K562 (cell line): ENCODE results near the gene SEPTIN12. TPM values are rescaled to one million over a fixed set of nuclear protein-coding genes. Genes with fewer than 3 reads are reported as not detected.

Source experiments
- ATAC-seq: fragments of 200-7000 bp; cut with Tn5 transposase; 3 replicates; pipeline ENCODE4 v1.9.1; 2020; ENCODE audit warnings: moderate library complexity
- BruUV-seq: library from RNA; stranded (reverse); fragments of 400-500 nt; replicated peaks from 2 replicates; lab custom pipeline; 2021; lab: Mats Ljungman, UMichigan
- CTCF ChIA-PET: fragments of 300-600 bp; formaldehyde crosslinking; extraction: SDS; loops from one replicate; lab custom pipeline; 2021; ENCODE audit warnings: low intra/inter-chr PET ratio; lab: Yijun Ruan, JAX
- POLR2A ChIA-PET: fragments of 300-600, 350-650 bp; sonication (Branson Sonifier 250); formaldehyde crosslinking; extraction: SDS; loops from one replicate; lab custom pipeline; 2021; ENCODE audit warnings: antibody characterized with exemption, inconsistent platforms; lab: Yijun Ruan, JAX
- DNase-seq, 4 experiments: peaks; one replicate each; pipeline versions ENCODE4 v3.0.0 to v3.0.0-alpha.2; 2011 to 2018; ENCODE audit warnings: low spot score in 3 of 4, mixed read lengths in 3 of 4; ENCODE audit errors: extremely low read depth in 1 of 4
- FAIRE-seq: peaks from 2 replicates; lab custom pipeline; 2011; peaks lifted over from hg19 to GRCh38; lab: Jason Lieb, UNC
- H2AFZ ChIP-seq: 2 replicates; pipeline ENCODE4 v1.6.0; 2011; ENCODE audit warnings: low read depth, low read length, control low read depth, inconsistent platforms
- H3K27ac ChIP-seq: fragments of 200-600 bp; 3 replicates; pipeline ENCODE4 v1.8.0; 2011; ENCODE audit warnings: low read depth, mild to moderate bottlenecking, control low read depth, inconsistent platforms, low read length, moderate library complexity, mixed read lengths; ENCODE audit errors: extremely low read depth
- H3K27me3 ChIP-seq, 2 experiments: fragments of 300-600 bp in 1 of 2; 2 replicates in 1 of 2; 3 replicates in 1 of 2; pipeline versions ENCODE4 v1.6.0 to v1.8.0; 2011; ENCODE audit warnings: inconsistent platforms in 2 of 2, low read length in 2 of 2, mild to moderate bottlenecking in 1 of 2, mixed read lengths in 1 of 2, moderate library complexity in 1 of 2; ENCODE audit not compliant: control insufficient read depth in 2 of 2, insufficient read depth in 2 of 2
- H3K36me3 ChIP-seq: fragments of 300-600 bp; 3 replicates; pipeline ENCODE4 v1.8.0; 2011; ENCODE audit warnings: mild to moderate bottlenecking, low read length, inconsistent platforms; ENCODE audit not compliant: control insufficient read depth, insufficient read depth
- H3K4me1 ChIP-seq, 2 experiments: fragments of 200-600 bp in 1 of 2; replicated peaks in 1 of 2; 2 replicates in 1 of 2; 3 replicates in 1 of 2; pipeline versions ENCODE4 v1.5.1 to v1.8.0; 2011; ENCODE audit warnings: inconsistent platforms in 2 of 2, low read length in 2 of 2, mild to moderate bottlenecking in 1 of 2, mixed read lengths in 1 of 2, moderate library complexity in 1 of 2; ENCODE audit not compliant: control insufficient read depth in 2 of 2, insufficient read depth in 2 of 2
- H3K4me2 ChIP-seq: 2 replicates; pipeline ENCODE4 v1.6.1; 2011; ENCODE audit warnings: low read length, control low read depth, inconsistent platforms, mixed read lengths; ENCODE audit not compliant: insufficient read depth
- H3K4me3 ChIP-seq: fragments of 200-600 bp; sonication (generic), shearing (Covaris generic); 2 replicates; pipeline ENCODE4 v1.5.1; 2016; ENCODE audit warnings: control low read depth, inconsistent platforms
- H3K79me2 ChIP-seq: fragments of 200-600 bp; 3 replicates; pipeline ENCODE4 v1.8.0; 2011; ENCODE audit warnings: low read length, inconsistent platforms; ENCODE audit not compliant: control insufficient read depth, insufficient read depth
- H3K9ac ChIP-seq, 2 experiments: 2 replicates each; pipeline versions ENCODE4 v1.6.0 to v1.6.1; 2011; ENCODE audit warnings: low read depth in 2 of 2, low read length in 2 of 2, control low read depth in 1 of 2, inconsistent platforms in 1 of 2, mild to moderate bottlenecking in 1 of 2, mixed read lengths in 1 of 2; ENCODE audit not compliant: insufficient read depth in 1 of 2
- H3K9me1 ChIP-seq: one replicate; pipeline ENCODE4 v1.6.0; 2011; ENCODE audit warnings: inconsistent platforms, mild to moderate bottlenecking, low read length, moderate library complexity; ENCODE audit not compliant: control insufficient read depth, insufficient read depth
- H3K9me3 ChIP-seq: replicated peaks from 2 replicates; pipeline ENCODE4 v1.5.1; 2011; ENCODE audit warnings: low read depth, low read length, inconsistent platforms; ENCODE audit not compliant: control insufficient read depth, insufficient read depth
- H4K20me1 ChIP-seq: replicated peaks from 2 replicates; pipeline ENCODE4 v1.6.1; 2011; ENCODE audit warnings: low read length, inconsistent platforms, mixed read lengths; ENCODE audit not compliant: control insufficient read depth, insufficient read depth
- KDM5B ChIP-seq: fragments of 200-600 bp; sonication (generic); IDR thresholded peaks from 2 replicates; pipeline ENCODE4 v1.6.1; 2012; ENCODE audit warnings: low read depth, mild to moderate bottlenecking, moderate library complexity, low read length, control low read depth, inconsistent platforms; ENCODE audit not compliant: insufficient replicate concordance
- POLR2G ChIP-seq: fragments of 200-400 bp; formaldehyde crosslinking; IDR thresholded peaks from 2 replicates; pipeline ENCODE4 v1.6.1; 2017; ENCODE audit warnings: low read depth, mild to moderate bottlenecking, antibody characterized with exemption, low read length, moderate library complexity
- WGBS: fragments of 100-300 bp; shearing (Covaris generic); methylation state at CpG from one replicate; pipeline ENCODE4 v1.1.6; 2016; ENCODE audit warnings: low coverage, mixed read lengths; ENCODE audit not compliant: insufficient coverage; ENCODE audit errors: missing lambda C conversion rate; 5-methylcytosine and 5-hydroxymethylcytosine counted together
- in situ Hi-C: fragments of 300-500 bp; cut with MboI; formaldehyde crosslinking; loops from 4 replicates; pipeline ENCODE4 v1.15.0; 2018; ENCODE audit warnings: inconsistent platforms, mixed read lengths
- intact Hi-C: fragments of 100-400 bp; cut with micrococcal nuclease; formaldehyde crosslinking; loops from 2 replicates; pipeline ENCODE4 v1.14.2; 2022
- polyA plus RNA-seq, 8 experiments: library from polyadenylated mRNA; depleted of rRNA in 4 of 8; stranded (reverse) in 5 of 8; unstranded in 3 of 8; fragments of >200 nt; fragmentation: Nextera tagmentation in 2 of 8; fragmentation: Illumina TruSeq in 1 of 8; extraction: Ambion mirVana in 2 of 8; extraction: Trizol in 1 of 8; gene quantifications; 2 replicates each; pipeline versions ENCODE4 v1.2.1 to v1.2.3, GENCODE V29; 2011 to 2014; ENCODE audit warnings: inconsistent platforms in 1 of 8, missing spikeins in 1 of 8
- total RNA-seq, 7 experiments: library from RNA; depleted of rRNA in 6 of 7; stranded (reverse); fragments of >200 nt in 6 of 7; fragmentation: Illumina TruSeq in 2 of 7; extraction: Trizol in 2 of 7; gene quantifications; 2 replicates each; pipeline versions ENCODE4 v1.2.1 to v1.2.3, GENCODE V29; 2011 to 2021; ENCODE audit warnings: low replicate concordance in 1 of 7
- TF ChIP-seq, protein P1 (sequence below): fragments of 450-650 bp; IDR thresholded peaks from 2 replicates; pipeline ENCODE4 v1.6.1; 2016

The SEPTIN12 gene
- total and polyA plus RNA-seq, 9 of the 15 experiments (the other 6 are each of a cell fraction or from before 2014, with no cell fraction given) = not detected

DNA sequence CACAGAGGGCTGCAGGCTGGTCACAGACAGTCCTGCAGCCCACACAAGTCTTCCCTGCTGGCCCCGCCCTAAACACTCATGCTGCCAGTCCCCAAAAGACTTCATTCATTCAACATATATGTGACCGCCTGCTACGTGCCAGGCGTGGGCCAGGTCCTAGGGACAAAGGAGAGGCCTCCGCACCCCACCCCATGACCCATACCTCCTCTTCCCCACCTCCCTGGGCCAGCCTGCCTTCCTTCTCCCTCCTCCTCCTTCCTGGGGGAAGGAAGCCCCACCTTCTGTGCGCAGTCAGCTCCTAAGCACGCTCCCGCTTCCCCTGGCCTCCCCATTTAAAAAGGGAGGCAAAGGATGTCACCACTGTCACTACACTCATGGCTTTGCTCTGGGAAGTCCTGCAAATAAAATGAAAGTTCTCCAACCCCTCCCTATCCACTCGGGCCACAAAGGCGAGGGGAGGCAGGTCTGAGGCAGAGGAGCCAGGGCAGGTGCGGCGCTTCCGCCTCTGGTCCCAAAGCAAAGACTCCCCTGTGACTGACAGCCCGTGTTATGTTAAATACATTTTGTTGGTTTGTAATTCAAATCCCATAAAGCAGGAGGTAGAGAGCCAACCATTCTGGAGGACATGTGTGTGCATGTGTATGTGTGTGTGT is 44.8 kb downstream of the SEPTIN12 start:
- Histone ChIP-seq H3K79me2 (no peaks in the 10 kb centered on the region), H3K27me3 (no peaks in the 10 kb centered on the region), H3K9me1 (no peaks in the 10 kb centered on the region), H3K9me3 (no peaks in the 10 kb centered on the region), H3K9ac (peak overlapping the region in 1 of 2 experiments; percentile 63; a peak in 1 of 4 replicates), H3K36me3 (no peaks in the 10 kb centered on the region), H3K4me3 (no peak overlapping the region), H3K4me1 (peaks cover 0 to 16% of the 10 kb centered on the region in 2 experiments; a peak in 2 of 5 replicates), H3K27ac (no peak overlapping the region), H2AFZ (peak overlapping the region; percentile 72), H3K4me2 (no peak overlapping the region), H4K20me1 (no peaks in the 10 kb centered on the region)
- no peak for FAIRE-seq
- DNase-seq = no peak
- in situ Hi-C loops (no loop called here), intact Hi-C loops (no loop called here)
- TF ChIP-seq POLR2G (0 out of 2 replicates have a peak, but pooled peaks have one; percentile 21), KDM5B (no peak)
- TF ChIP-seq, protein P1, sequence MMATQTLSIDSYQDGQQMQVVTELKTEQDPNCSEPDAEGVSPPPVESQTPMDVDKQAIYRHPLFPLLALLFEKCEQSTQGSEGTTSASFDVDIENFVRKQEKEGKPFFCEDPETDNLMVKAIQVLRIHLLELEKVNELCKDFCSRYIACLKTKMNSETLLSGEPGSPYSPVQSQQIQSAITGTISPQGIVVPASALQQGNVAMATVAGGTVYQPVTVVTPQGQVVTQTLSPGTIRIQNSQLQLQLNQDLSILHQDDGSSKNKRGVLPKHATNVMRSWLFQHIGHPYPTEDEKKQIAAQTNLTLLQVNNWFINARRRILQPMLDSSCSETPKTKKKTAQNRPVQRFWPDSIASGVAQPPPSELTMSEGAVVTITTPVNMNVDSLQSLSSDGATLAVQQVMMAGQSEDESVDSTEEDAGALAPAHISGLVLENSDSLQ = peak; percentile 41
- peak; percentile 30 for ATAC-seq
- ChIA-PET CTCF (no interaction called here), POLR2A (no interaction called here)
- no TSS peak for BruUV-seq
- 47% methylated on average over 13 of the region's 14 CpGs for WGBS
